Loucy (cell line): ENCODE data around the gene CRELD1.
"Not testable (repeated sequence)": the region's sequence is repeated elsewhere in the genome, so short reads cannot be mapped to it uniquely, and the experiment has no call there.

Source experiments
- H2AFZ ChIP-seq: fragments of 200-600 bp; sonication (generic); 2 replicates; pipeline ENCODE4 v1.6.0; 2016; ENCODE audit warnings: antibody characterized with exemption, mild to moderate bottlenecking, low read length, moderate library complexity
- H3F3A ChIP-seq: fragments of 200-600 bp; 2 replicates; pipeline ENCODE4 v1.6.0; 2016; ENCODE audit warnings: antibody characterized with exemption, low read depth, mild to moderate bottlenecking
- H3K27me3 ChIP-seq: fragments of 200-600 bp; sonication (generic); 2 replicates; pipeline ENCODE4 v1.6.1; 2014; ENCODE audit warnings: low read length, mild to moderate bottlenecking; ENCODE audit not compliant: insufficient read depth, poor library complexity, severe bottlenecking
- H3K36me3 ChIP-seq: fragments of 200-600 bp; sonication (generic); 2 replicates; pipeline ENCODE4 v1.6.1; 2016; ENCODE audit warnings: low read length; ENCODE audit not compliant: insufficient read depth
- H3K4me1 ChIP-seq: fragments of 200-600 bp; sonication (generic); 2 replicates; pipeline ENCODE4 v1.5.1; 2014; ENCODE audit warnings: low read length, mild to moderate bottlenecking; ENCODE audit not compliant: insufficient read depth, poor library complexity, severe bottlenecking
- H3K4me2 ChIP-seq: fragments of 200-600 bp; sonication (generic); 2 replicates; pipeline ENCODE4 v1.6.0; 2014; ENCODE audit warnings: antibody characterized with exemption, low read length, low read depth, mild to moderate bottlenecking; ENCODE audit not compliant: poor library complexity, severe bottlenecking
- H3K4me3 ChIP-seq: fragments of 200-600 bp; sonication (generic); 2 replicates; pipeline ENCODE4 v1.5.1; 2014; ENCODE audit warnings: low read length, mild to moderate bottlenecking, mixed read lengths; ENCODE audit not compliant: poor library complexity, severe bottlenecking
- H3K79me2 ChIP-seq: fragments of 200-600 bp; sonication (generic); 2 replicates; pipeline ENCODE4 v1.6.1; 2014; ENCODE audit warnings: low read length; ENCODE audit not compliant: insufficient read depth
- H3K9ac ChIP-seq: fragments of 200-600 bp; sonication (generic); 2 replicates; pipeline ENCODE4 v1.6.0; 2014; ENCODE audit warnings: mild to moderate bottlenecking, low read depth, low read length, moderate library complexity; ENCODE audit not compliant: poor library complexity, severe bottlenecking
- H3K9me2 ChIP-seq: fragments of 200-600 bp; sonication (generic); replicated peaks from 2 replicates; pipeline ENCODE4 v1.6.1; 2016; ENCODE audit warnings: low read depth, low read length, mixed read lengths
- H3K9me3 ChIP-seq: fragments of 200-600 bp; sonication (generic); 2 replicates; pipeline ENCODE4 v1.6.1; 2014; ENCODE audit warnings: mild to moderate bottlenecking, antibody characterized with exemption, low read length, low read depth; ENCODE audit not compliant: insufficient read depth
- H4K20me1 ChIP-seq: fragments of 200-600 bp; sonication (generic); 2 replicates; pipeline ENCODE4 v1.6.0; 2014; ENCODE audit warnings: antibody characterized with exemption, low read length, mild to moderate bottlenecking; ENCODE audit not compliant: insufficient read depth, poor library complexity, severe bottlenecking
- CTCF ChIP-seq: fragments of 200-600 bp; sonication (generic); conservative IDR thresholded peaks from 2 replicates; pipeline ENCODE4 v1.5.1; 2014; ENCODE audit warnings: mild to moderate bottlenecking, antibody characterized with exemption, low read length
- EZH2phosphoT487 ChIP-seq: fragments of 200-600 bp; IDR thresholded peaks from 2 replicates; pipeline ENCODE4 v1.6.1; 2018; ENCODE audit warnings: antibody characterized with exemption, mild to moderate bottlenecking, moderate library complexity, borderline replicate concordance

Gene CRELD1

GRCh38 chr3:9935966-9936510 lies 2.4 kb downstream of the CRELD1 start:
- no peaks in the 10 kb centered on the region for H3K9me2 ChIP-seq
- H3K4me2 ChIP-seq, result peak overlapping the region; percentile 98
- TF ChIP-seq CTCF (no peak), EZH2phosphoT487 (no peak)
- H3K9me3 ChIP-seq, result no peaks in the 10 kb centered on the region
- peaks cover 7% of the 10 kb centered on the region for H4K20me1 ChIP-seq
- peak overlapping the region; percentile 83 for H3K9ac ChIP-seq
- H3K36me3 ChIP-seq, result peaks cover 11% of the 10 kb centered on the region; the same call in 1 of the 2 replicates
- H3K4me3 ChIP-seq, result peak overlapping the region; percentile 81
- no peaks in the 10 kb centered on the region for H3K27me3 ChIP-seq
- H3K4me1 ChIP-seq, result peaks cover 23% of the 10 kb centered on the region
- H3K79me2 ChIP-seq, result peaks cover 32% of the 10 kb centered on the region
- H3F3A ChIP-seq, result no peaks in the 10 kb centered on the region
- H2AFZ ChIP-seq, result no peak overlapping the region

GRCh38 chr3:9937486-9938238 lies 4.0 kb downstream of the CRELD1 start:
- no peak overlapping the region for H2AFZ ChIP-seq
- H3K27me3 ChIP-seq, result no peaks in the 10 kb centered on the region
- no peaks in the 10 kb centered on the region for H3K9me3 ChIP-seq
- H3K9me2 ChIP-seq, result no peaks in the 10 kb centered on the region
- TF ChIP-seq EZH2phosphoT487, result no peak
- TF ChIP-seq CTCF, result no peak
- no peak overlapping the region for H3K9ac ChIP-seq
- H3K4me1 ChIP-seq, result peaks cover 23% of the 10 kb centered on the region
- peaks cover 32% of the 10 kb centered on the region for H3K79me2 ChIP-seq
- no peak overlapping the region for H3K4me2 ChIP-seq
- no peaks in the 10 kb centered on the region for H3F3A ChIP-seq
- peaks cover 7% of the 10 kb centered on the region for H4K20me1 ChIP-seq
- peaks cover 14% of the 10 kb centered on the region; the same call in 1 of the 2 replicates for H3K36me3 ChIP-seq
- no peak overlapping the region for H3K4me3 ChIP-seq

GRCh38 chr3:9938966-9939365 lies 5.3 kb downstream of the CRELD1 start:
- H3K4me1 ChIP-seq, result peaks cover 23% of the 10 kb centered on the region
- H3K9ac ChIP-seq, result no peak overlapping the region
- TF ChIP-seq EZH2phosphoT487 (no peak), CTCF (no peak)
- no peaks in the 10 kb centered on the region for H3K9me3 ChIP-seq
- no peaks in the 10 kb centered on the region for H3F3A ChIP-seq
- peaks cover 32% of the 10 kb centered on the region for H3K79me2 ChIP-seq
- H4K20me1 ChIP-seq, result peaks cover 7% of the 10 kb centered on the region
- H3K4me2 ChIP-seq, result no peak overlapping the region
- H3K27me3 ChIP-seq, result no peaks in the 10 kb centered on the region
- H2AFZ ChIP-seq, result no peak overlapping the region
- peaks cover 16% of the 10 kb centered on the region; the same call in 1 of the 2 replicates for H3K36me3 ChIP-seq
- no peaks in the 10 kb centered on the region for H3K9me2 ChIP-seq
- H3K4me3 ChIP-seq, result no peak overlapping the region

GRCh38 chr3:9939906-9940305 lies 6.3 kb downstream of the CRELD1 start:
- H3K27me3 ChIP-seq, H3K9ac ChIP-seq, H3K4me3 ChIP-seq, H3K9me2 ChIP-seq, H3K4me2 ChIP-seq, H2AFZ ChIP-seq, H3F3A ChIP-seq, H4K20me1 ChIP-seq, H3K9me3 ChIP-seq: not testable (repeated sequence)
- Histone ChIP-seq H3K4me1 (peaks cover 17% of the 10 kb centered on the region), H3K79me2 (peaks cover 23% of the 10 kb centered on the region), H3K36me3 (peaks cover 18% of the 10 kb centered on the region; the same call in 1 of the 2 replicates)
